Kidney (tissue), 14 donors: Measurements from ENCODE around the gene TCF4. TPM values are rescaled to one million over a fixed set of nuclear protein-coding genes. Genes with fewer than 3 reads are reported as not detected.

ENCODE experiments used
- DNase-seq, 5 donors: peaks; one replicate each; pipeline ENCODE4 v3.0.0-alpha.2; 2013 to 2020
- FAIRE-seq: peaks from 2 replicates; lab custom pipeline; 2012; peaks lifted over from hg19 to GRCh38; lab: Jason Lieb, UNC
- H3K27ac ChIP-seq, 2 donors: one replicate each; pipeline ENCODE4 v1.7.0; 2013; ENCODE audit warnings: low read depth in 2 of 2, low read length in 2 of 2, inconsistent platforms in 1 of 2
- H3K27me3 ChIP-seq: one replicate; pipeline ENCODE4 v1.7.1; 2013; ENCODE audit warnings: low read length, inconsistent platforms; ENCODE audit not compliant: control insufficient read depth, insufficient read depth
- H3K36me3 ChIP-seq, 3 donors: one replicate each; pipeline versions ENCODE4 v1.7.0 to v1.7.1; 2013; ENCODE audit warnings: low read length in 3 of 3, control low read depth in 1 of 3, inconsistent platforms in 1 of 3; ENCODE audit not compliant: insufficient read depth in 3 of 3, control insufficient read depth in 2 of 3
- H3K4me1 ChIP-seq, 3 donors: one replicate each; pipeline versions ENCODE4 v1.7.0 to v1.7.1; 2013; ENCODE audit warnings: low read length in 3 of 3, inconsistent platforms in 1 of 3, low read depth in 1 of 3; ENCODE audit not compliant: control insufficient read depth in 2 of 3, insufficient read depth in 2 of 3
- H3K4me3 ChIP-seq, 3 donors: one replicate each; pipeline versions ENCODE4 v1.7.0 to v1.8.1; 2013; ENCODE audit warnings: low read length in 3 of 3, control low read depth in 1 of 3, inconsistent platforms in 1 of 3
- H3K9ac ChIP-seq, 3 donors: one replicate each; pipeline versions ENCODE4 v1.7.0 to v1.7.1; 2013; ENCODE audit warnings: low read length in 3 of 3, control low read depth in 1 of 3, inconsistent platforms in 1 of 3
- H3K9me3 ChIP-seq, 3 donors: one replicate each; pipeline versions ENCODE4 v1.7.0 to v1.7.1; 2013; ENCODE audit warnings: low read length in 3 of 3, control low read depth in 1 of 3, inconsistent platforms in 1 of 3; ENCODE audit not compliant: control insufficient read depth in 2 of 3, insufficient read depth in 1 of 3
- intact Hi-C: fragments of 100-400 bp; cut with DNase I; formaldehyde crosslinking; loops from one replicate; pipeline ENCODE4 v1.11.1; 2022
- polyA plus RNA-seq: library from polyadenylated mRNA; stranded (reverse); fragments of 350-450 nt; fragmentation: Illumina TruSeq; extraction: RNeasy Lipid Tissue Mini Kit (QIAGEN cat#74804); gene quantifications from one replicate; pipeline ENCODE4 v1.2.3, GENCODE V29; 2014; ENCODE audit warnings: low read depth, low replicate concordance; ENCODE audit not compliant: insufficient read depth
- total RNA-seq: library from RNA; stranded (reverse); fragmentation: NEBNext Ultra II Directional; extraction: Animal tissue kit (Norgen Biotek cat#: 25700); gene quantifications from one replicate; pipeline ENCODE4 v1.2.1, GENCODE V29; 2021
- TF ChIP-seq, protein P1 (sequence below): IDR thresholded peaks from 3 replicates; pipeline ENCODE4 v1.5.1; 2012; ENCODE audit warnings: mild to moderate bottlenecking, moderate library complexity, borderline replicate concordance; ENCODE audit not compliant: insufficient read depth; ENCODE audit errors: extremely low read depth
- donor health status: control.
- donor health status: control.
- donor health status: control.
- donor health status: control.
- donor health status: control.
- donor health status: DM: yes; HTN: yes; CAD: no.
- donor health status: Normal renal cell carcinoma (clear cell type).

TCF4 gene
- total and polyA plus RNA-seq, 2 donors from 2014 or later, result 4.4 to 60.3 TPM

DNA sequence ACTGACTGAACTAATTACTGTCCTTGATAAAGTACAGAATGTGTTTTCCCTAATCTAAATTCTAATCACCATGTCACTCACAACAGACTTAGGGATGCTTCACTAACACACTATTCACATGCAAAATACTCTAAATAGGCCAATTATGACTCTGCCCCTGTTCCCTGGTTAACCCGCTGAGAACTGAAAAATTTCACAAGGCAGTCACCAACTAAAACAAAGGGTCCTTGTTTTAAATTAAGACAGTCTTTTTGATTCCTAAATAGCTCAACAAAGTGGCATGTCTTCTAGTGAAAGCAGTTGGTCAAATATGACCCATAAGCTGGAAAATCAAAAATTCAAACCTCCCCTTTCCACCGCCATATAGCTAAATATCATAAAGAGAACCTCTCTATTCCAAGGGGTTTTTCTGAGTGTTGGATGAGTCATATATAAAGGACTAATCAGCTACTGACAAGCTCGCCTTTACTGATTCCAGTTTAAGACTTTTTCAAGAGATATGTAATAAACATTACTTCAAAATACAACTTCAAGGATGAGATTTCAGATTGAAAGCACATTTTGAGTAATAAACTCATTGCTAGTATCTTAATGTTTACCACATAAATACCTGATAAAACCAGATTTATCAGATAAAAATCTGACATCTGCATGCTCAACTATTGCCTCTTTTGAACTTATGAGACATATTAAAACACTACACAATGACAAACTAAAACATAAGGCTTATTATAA is 235.8 kb downstream of the TCF4 start:
- no peak for DNase-seq
- Histone ChIP-seq H3K27ac (no peak overlapping the region), H3K9ac (no peak overlapping the region), H3K4me1 (peaks cover 0 to 3% (median 2%) of the 10 kb centered on the region in 3 donors), H3K27me3 (no peaks in the 10 kb centered on the region), H3K9me3 (no peaks in the 10 kb centered on the region), H3K4me3 (no peak overlapping the region), H3K36me3 (no peaks in the 10 kb centered on the region)
- intact Hi-C loops, result no loop called here
- FAIRE-seq, result no peak
- TF ChIP-seq, protein P1, sequence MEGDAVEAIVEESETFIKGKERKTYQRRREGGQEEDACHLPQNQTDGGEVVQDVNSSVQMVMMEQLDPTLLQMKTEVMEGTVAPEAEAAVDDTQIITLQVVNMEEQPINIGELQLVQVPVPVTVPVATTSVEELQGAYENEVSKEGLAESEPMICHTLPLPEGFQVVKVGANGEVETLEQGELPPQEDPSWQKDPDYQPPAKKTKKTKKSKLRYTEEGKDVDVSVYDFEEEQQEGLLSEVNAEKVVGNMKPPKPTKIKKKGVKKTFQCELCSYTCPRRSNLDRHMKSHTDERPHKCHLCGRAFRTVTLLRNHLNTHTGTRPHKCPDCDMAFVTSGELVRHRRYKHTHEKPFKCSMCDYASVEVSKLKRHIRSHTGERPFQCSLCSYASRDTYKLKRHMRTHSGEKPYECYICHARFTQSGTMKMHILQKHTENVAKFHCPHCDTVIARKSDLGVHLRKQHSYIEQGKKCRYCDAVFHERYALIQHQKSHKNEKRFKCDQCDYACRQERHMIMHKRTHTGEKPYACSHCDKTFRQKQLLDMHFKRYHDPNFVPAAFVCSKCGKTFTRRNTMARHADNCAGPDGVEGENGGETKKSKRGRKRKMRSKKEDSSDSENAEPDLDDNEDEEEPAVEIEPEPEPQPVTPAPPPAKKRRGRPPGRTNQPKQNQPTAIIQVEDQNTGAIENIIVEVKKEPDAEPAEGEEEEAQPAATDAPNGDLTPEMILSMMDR, result no peak

DNA sequence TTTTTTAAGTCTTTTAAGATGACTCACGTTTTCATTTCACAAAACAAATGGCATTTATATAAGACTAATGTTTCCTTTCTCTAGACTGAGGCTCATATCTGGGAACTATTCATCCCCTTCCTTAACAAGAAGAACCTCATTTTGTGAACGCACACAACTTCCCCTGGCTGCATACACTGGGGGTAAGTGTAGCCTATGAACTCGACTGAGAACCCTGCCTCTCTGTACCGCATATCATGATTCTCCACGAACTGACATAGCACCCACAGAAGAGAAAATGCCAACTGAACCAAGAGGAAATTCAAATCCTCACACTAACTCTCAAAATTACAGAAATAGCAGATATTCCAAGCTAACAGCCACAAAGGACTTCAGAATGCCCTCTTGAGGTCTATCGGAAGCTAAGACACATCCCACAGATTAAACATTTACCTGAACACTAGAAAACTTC is 236.7 kb downstream of the TCF4 start:
- intact Hi-C loops, result no loop called here
- H3K27ac ChIP-seq, result no peak overlapping the region
- FAIRE-seq (no peak), DNase-seq (no peak)
- no peaks in the 10 kb centered on the region for H3K9me3 ChIP-seq
- no peak overlapping the region for H3K9ac ChIP-seq
- no peaks in the 10 kb centered on the region for H3K36me3 ChIP-seq
- H3K27me3 ChIP-seq, result no peaks in the 10 kb centered on the region
- TF ChIP-seq, protein P1, result no peak
- H3K4me1 ChIP-seq, result peaks cover 0 to 3% (median 2%) of the 10 kb centered on the region in 3 donors
- H3K4me3 ChIP-seq, result no peak overlapping the region

GRCh38 chr18:55349685-55350084 is 238.3 kb downstream of the TCF4 start:
- DNase-seq, result no peak
- Histone ChIP-seq H3K36me3 (no peaks in the 10 kb centered on the region), H3K27me3 (no peaks in the 10 kb centered on the region), H3K9me3 (no peaks in the 10 kb centered on the region), H3K9ac (no peak overlapping the region), H3K27ac (no peak overlapping the region), H3K4me3 (no peak overlapping the region), H3K4me1 (peaks cover 0 to 3% (median 2%) of the 10 kb centered on the region in 3 donors)
- FAIRE-seq, result no peak
- intact Hi-C loops, result no loop called here
- TF ChIP-seq, protein P1, result no peak
